ENCODE results near the gene NOL11.

GRCh38 chr17:67711916-67712315 is 5.8 kb upstream of the NOL11 start:
- TF ChIP-seq POLR2A (IDR thresholded peaks at IDR 0.05; ENCODE audit: low read length): no peak
- no peak for TF ChIP-seq GATA1 (IDR thresholded peaks at IDR 0.05; ENCODE audit: low read depth, low read length)
